ENCODE results near the gene CHRNB1. TPM values are rescaled to one million over a fixed set of nuclear protein-coding genes. Genes with fewer than 3 reads are reported as not detected.

The CHRNB1 gene
- total RNA-seq, 1 donor from 2014 or later, result 7.5 TPM

GRCh38 chr17:7407082-7407481, 37.8 kb upstream of the CHRNB1 start:
- peak overlapping the region; percentile 100 for H3K4me2 ChIP-seq
- H3K4me1 Mint-ChIP-seq, result peaks cover 38% of the 10 kb centered on the region
- peaks cover 54% of the 10 kb centered on the region for H4K20me1 ChIP-seq (ENCODE audit: low read depth)
- H3K27ac Mint-ChIP-seq, result no peak overlapping the region
- peaks cover 38% of the 10 kb centered on the region for H3F3A ChIP-seq (ENCODE audit: low read depth)
- no peaks in the 10 kb centered on the region for H3K9me3 ChIP-seq (ENCODE audit: low read depth)
- no peaks in the 10 kb centered on the region for H3K36me3 ChIP-seq
- peak overlapping the region; percentile 97 for H3K4me3 ChIP-seq
- no peak overlapping the region for H3K9ac ChIP-seq
- H3K79me2 ChIP-seq (ENCODE audit: low read depth), result peaks cover 43% of the 10 kb centered on the region
- H3K27ac ChIP-seq, result no peak overlapping the region
- no peak for TF ChIP-seq EZH2 (IDR thresholded peaks at IDR 0.05)
- no peak for TF ChIP-seq CTCF (IDR thresholded peaks at IDR 0.05)
- no peak for TF ChIP-seq EZH2phosphoT487 (IDR thresholded peaks at IDR 0.05)
- H2AFZ ChIP-seq (replicated peaks), result no peak overlapping the region
- H3K36me3 Mint-ChIP-seq, result peaks cover 19% of the 10 kb centered on the region
- H3K4me1 ChIP-seq, result peaks cover 19% of the 10 kb centered on the region
- DNase-seq (ENCODE audit: low spot score), result no peak
- H3K27me3 Mint-ChIP-seq (ENCODE audit: insufficient read depth, low read depth), result peaks cover 13% of the 10 kb centered on the region
- H3K9me3 Mint-ChIP-seq, result no peaks in the 10 kb centered on the region
- no peaks in the 10 kb centered on the region for H3K27me3 ChIP-seq
- H3K4me3 Mint-ChIP-seq, result peak overlapping the region; percentile 79

- H3K9me3 Mint-ChIP-seq, result no peaks in the 10 kb centered on the region
- peak within 1 kb of the TSS; percentile 79 for H3K4me3 Mint-ChIP-seq
- no peak within 1 kb of the TSS for H3K27ac Mint-ChIP-seq
- no peak for DNase-seq (ENCODE audit: low spot score)
- Histone ChIP-seq H3K4me1 (peaks cover 21% of the 10 kb centered on the region), H3F3A (ENCODE audit: low read depth) (peaks cover 36% of the 10 kb centered on the region), H2AFZ (replicated peaks) (no peak within 1 kb of the TSS), H3K4me2 (peak within 1 kb of the TSS; percentile 100), H3K27ac (no peak within 1 kb of the TSS), H3K9me3 (ENCODE audit: low read depth) (no peaks in the 10 kb centered on the region), H4K20me1 (ENCODE audit: low read depth) (peaks cover 58% of the 10 kb centered on the region), H3K36me3 (peaks cover 5% of the 10 kb centered on the region), H3K9ac (no peak within 1 kb of the TSS), H3K4me3 (peak within 1 kb of the TSS; percentile 97), H3K27me3 (no peaks in the 10 kb centered on the region), H3K79me2 (ENCODE audit: low read depth) (peaks cover 37% of the 10 kb centered on the region)
- peaks cover 21% of the 10 kb centered on the region for H3K36me3 Mint-ChIP-seq
- TF ChIP-seq EZH2phosphoT487 (IDR thresholded peaks at IDR 0.05) (no peak), EZH2 (IDR thresholded peaks at IDR 0.05) (no peak), CTCF (IDR thresholded peaks at IDR 0.05) (no peak)
- peaks cover 13% of the 10 kb centered on the region for H3K27me3 Mint-ChIP-seq (ENCODE audit: insufficient read depth, low read depth)
- H3K4me1 Mint-ChIP-seq, result peaks cover 41% of the 10 kb centered on the region
Measured at GRCh38 chr17:7407485-7408251, 37.2 kb upstream of the CHRNB1 start, which contains the start of gene NLGN2. TSS of gene NLGN2 (plus strand) at chr17:7407845. CDS start at chr17:7408256, 411 bp downstream.

GRCh38 chr17:7408252-7408727, 36.6 kb upstream of the CHRNB1 start:
- H2AFZ ChIP-seq (replicated peaks), result no peak overlapping the region
- no peak overlapping the region for H3K4me3 ChIP-seq
- H3K4me2 ChIP-seq, result no peak overlapping the region
- H3K36me3 ChIP-seq, result peaks cover 8% of the 10 kb centered on the region
- H3K79me2 ChIP-seq (ENCODE audit: low read depth), result peaks cover 33% of the 10 kb centered on the region
- H3K4me1 ChIP-seq, result peaks cover 19% of the 10 kb centered on the region
- no peaks in the 10 kb centered on the region for H3K27me3 ChIP-seq
- TF ChIP-seq EZH2 (IDR thresholded peaks at IDR 0.05) (no peak), CTCF (IDR thresholded peaks at IDR 0.05) (no peak), EZH2phosphoT487 (IDR thresholded peaks at IDR 0.05) (no peak)
- H3K9ac ChIP-seq, result no peak overlapping the region
- Mint-ChIP-seq H3K36me3 (peaks cover 21% of the 10 kb centered on the region), H3K27ac (no peak overlapping the region), H3K27me3 (ENCODE audit: insufficient read depth, low read depth) (peaks cover 12% of the 10 kb centered on the region), H3K4me1 (peaks cover 41% of the 10 kb centered on the region), H3K9me3 (no peaks in the 10 kb centered on the region), H3K4me3 (no peak overlapping the region)
- H3K27ac ChIP-seq, result no peak overlapping the region
- H4K20me1 ChIP-seq (ENCODE audit: low read depth), result peaks cover 60% of the 10 kb centered on the region
- peaks cover 30% of the 10 kb centered on the region for H3F3A ChIP-seq (ENCODE audit: low read depth)
- DNase-seq (ENCODE audit: low spot score), result no peak
- H3K9me3 ChIP-seq (ENCODE audit: low read depth), result no peaks in the 10 kb centered on the region
